WTC11 (cell line): ENCODE measurements around the gene HYOU1. TPM values are rescaled to one million over a fixed set of nuclear protein-coding genes. Genes with fewer than 3 reads are reported as not detected.
A peak's percentile ranks its signal among the peaks of the same experiment; 100 is the strongest.

Experiments
- CBFB ChIP-seq: sonication (generic); formaldehyde crosslinking; IDR thresholded peaks from 2 replicates; pipeline ENCODE4 v1.8.1; 2022; ENCODE audit warnings: mild to moderate bottlenecking, low read depth, missing genetic modification reagents
- CREB1 ChIP-seq: sonication (generic); formaldehyde crosslinking; IDR thresholded peaks from 2 replicates; pipeline ENCODE4 v1.8.0; 2023; ENCODE audit warnings: mild to moderate bottlenecking, missing genetic modification reagents
- EMX1 ChIP-seq: fragments of 250-450 bp; sonication (Bioruptor Pico); IDR thresholded peaks from 2 replicates; pipeline ENCODE4 v1.8.0; 2021; ENCODE audit warnings: mild to moderate bottlenecking
- FOXK1 ChIP-seq: sonication (generic); formaldehyde crosslinking; IDR thresholded peaks from 2 replicates; pipeline ENCODE4 v1.8.0; 2022; ENCODE audit warnings: mild to moderate bottlenecking, moderate library complexity, missing genetic modification reagents
- MXD4 ChIP-seq: fragments of 250-450 bp; sonication (Bioruptor Pico); IDR thresholded peaks from 2 replicates; pipeline ENCODE4 v1.8.0; 2021; ENCODE audit warnings: mild to moderate bottlenecking, moderate library complexity, borderline replicate concordance
- NFATC4 ChIP-seq: fragments of 250-450 bp; sonication (Bioruptor Pico); IDR thresholded peaks from 2 replicates; pipeline ENCODE4 v1.9.0; 2021; ENCODE audit warnings: mild to moderate bottlenecking
- NFYB ChIP-seq: sonication (generic); formaldehyde crosslinking; conservative IDR thresholded peaks from 2 replicates; pipeline ENCODE4 v1.8.0; 2022; ENCODE audit warnings: low read depth, missing genetic modification reagents
- NR2C2 ChIP-seq: sonication (generic); formaldehyde crosslinking; IDR thresholded peaks from 2 replicates; pipeline ENCODE4 v1.8.0; 2022; ENCODE audit warnings: mild to moderate bottlenecking, missing genetic modification reagents
- OVOL2 ChIP-seq: fragments of 250-450 bp; sonication (Bioruptor Pico); IDR thresholded peaks from 2 replicates; pipeline ENCODE4 v1.9.0; 2021; ENCODE audit warnings: mild to moderate bottlenecking, borderline replicate concordance
- RORB ChIP-seq: fragments of 250-450 bp; sonication (Bioruptor Pico); IDR thresholded peaks from 2 replicates; pipeline ENCODE4 v1.9.0; 2021; ENCODE audit warnings: mild to moderate bottlenecking
- SMAD3 ChIP-seq: sonication (generic); formaldehyde crosslinking; IDR thresholded peaks from 2 replicates; pipeline ENCODE4 v1.8.0; 2022; ENCODE audit warnings: missing genetic modification reagents, mild to moderate bottlenecking, borderline replicate concordance
- SP1 ChIP-seq: sonication (generic); formaldehyde crosslinking; conservative IDR thresholded peaks from 2 replicates; pipeline ENCODE4 v1.8.1; 2022; ENCODE audit warnings: missing genetic modification reagents
- ZBTB21 ChIP-seq: sonication (generic); formaldehyde crosslinking; IDR thresholded peaks from 2 replicates; pipeline ENCODE4 v1.8.1; 2023; ENCODE audit warnings: mild to moderate bottlenecking, missing genetic modification reagents, borderline replicate concordance
- ZNF232 ChIP-seq: sonication (generic); formaldehyde crosslinking; IDR thresholded peaks from 2 replicates; pipeline ENCODE4 v1.8.0; 2022; ENCODE audit warnings: mild to moderate bottlenecking, missing genetic modification reagents
- ZNF317 ChIP-seq: sonication (generic); formaldehyde crosslinking; IDR thresholded peaks from 2 replicates; pipeline ENCODE4 v1.8.1; 2023; ENCODE audit warnings: low read depth, mild to moderate bottlenecking, moderate library complexity, missing genetic modification reagents, borderline replicate concordance
- ZNF671 ChIP-seq: fragments of 250-450 bp; sonication (Bioruptor Pico); IDR thresholded peaks from 2 replicates; pipeline ENCODE4 v1.8.0; 2021; ENCODE audit warnings: mild to moderate bottlenecking
- total RNA-seq: library from RNA; stranded (reverse); gene quantifications from 3 replicates; pipeline ENCODE4 v1.2.3, GENCODE V29; 2021
- TF ChIP-seq, protein P1 (sequence below): sonication (generic); formaldehyde crosslinking; IDR thresholded peaks from 2 replicates; pipeline ENCODE4 v1.8.1; 2023; ENCODE audit warnings: mild to moderate bottlenecking, missing genetic modification reagents
- TF ChIP-seq, protein P2 (sequence below): fragments of 250-450 bp; sonication (Bioruptor Pico); conservative IDR thresholded peaks from 2 replicates; pipeline ENCODE4 v1.9.0; 2021; ENCODE audit warnings: mild to moderate bottlenecking
- TF ChIP-seq, protein P3 (sequence below): sonication (generic); formaldehyde crosslinking; IDR thresholded peaks from 2 replicates; pipeline ENCODE4 v1.8.1; 2023; ENCODE audit warnings: mild to moderate bottlenecking, missing genetic modification reagents, moderate library complexity
- TF ChIP-seq, protein P4 (sequence below): sonication (generic); formaldehyde crosslinking; IDR thresholded peaks from 2 replicates; pipeline ENCODE4 v1.8.0; 2022; ENCODE audit warnings: missing genetic modification reagents
- TF ChIP-seq, protein P5 (sequence below): sonication (generic); formaldehyde crosslinking; IDR thresholded peaks from 2 replicates; pipeline ENCODE4 v1.8.1; 2023; ENCODE audit warnings: mild to moderate bottlenecking, missing genetic modification reagents, borderline replicate concordance
- TF ChIP-seq, protein P6 (sequence below): fragments of 250-450 bp; sonication (Bioruptor Pico); IDR thresholded peaks from 2 replicates; pipeline ENCODE4 v1.9.0; 2021; ENCODE audit warnings: mild to moderate bottlenecking
- TF ChIP-seq, protein P7 (sequence below): sonication (generic); formaldehyde crosslinking; IDR thresholded peaks from 2 replicates; pipeline ENCODE4 v1.8.0; 2022; ENCODE audit warnings: mild to moderate bottlenecking, missing genetic modification reagents

HYOU1 gene
- total RNA-seq, 1 experiment from 2014 or later: 276 TPM

DNA sequence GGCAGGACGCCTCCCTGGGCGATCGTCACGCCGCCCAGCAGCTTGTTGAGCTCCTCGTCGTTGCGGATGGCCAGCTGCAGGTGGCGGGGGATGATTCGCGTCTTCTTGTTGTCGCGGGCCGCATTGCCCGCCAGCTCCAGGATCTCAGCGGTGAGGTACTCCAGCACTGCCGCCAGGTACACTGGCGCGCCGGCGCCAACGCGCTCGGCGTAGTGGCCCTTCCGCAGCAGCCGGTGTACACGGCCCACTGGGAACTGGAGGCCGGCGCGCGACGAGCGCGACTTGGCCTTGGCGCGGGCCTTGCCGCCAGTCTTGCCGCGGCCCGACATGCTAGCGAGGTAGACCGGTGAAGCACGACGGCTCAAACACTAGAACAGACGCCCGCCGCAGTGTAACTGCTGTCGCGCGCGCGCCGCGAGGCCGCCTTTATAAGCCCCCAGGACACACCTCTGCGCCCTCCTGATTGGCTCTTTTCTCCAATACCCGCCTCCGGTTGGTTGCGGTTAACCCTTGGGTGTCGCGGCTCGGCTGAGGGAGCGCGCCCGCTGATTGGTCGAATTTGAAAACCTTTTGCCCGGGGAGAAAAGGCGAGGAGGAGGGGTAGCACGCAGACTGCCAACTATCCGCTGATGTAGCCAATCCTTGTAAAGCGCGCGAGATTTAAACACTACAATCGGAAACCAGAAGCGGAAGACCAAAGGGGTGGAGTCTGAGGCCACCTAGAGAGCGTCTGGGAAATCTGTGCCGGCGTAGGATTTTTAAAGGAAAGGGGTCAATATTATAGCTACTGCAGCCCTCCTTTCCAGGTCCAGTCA is 38.3 kb upstream of the HYOU1 start (continued):
- TF ChIP-seq ZNF232 (no peak), NFATC4 (CRISPR knock-in tag) (peak; percentile 88; the same call in 1 of the 2 replicates), CREB1 (CRISPR knock-in tag) (peak; percentile 69; the same call in 1 of the 2 replicates), NFYB (peak; percentile 85; the same call in 1 of the 2 replicates), FOXK1 (no peak; the same call in 1 of the 2 replicates), SMAD3 (no peak; the same call in 1 of the 2 replicates), ZNF671 (CRISPR knock-in tag) (peak; percentile 51; the same call in 1 of the 2 replicates), CBFB (peak; percentile 32), EMX1 (peak; percentile 91; the same call in 1 of the 2 replicates), ZBTB21 (CRISPR knock-in tag) (peak; percentile 58; the same call in 1 of the 2 replicates), SP1 (CRISPR knock-in tag) (peak; percentile 67; the same call in 1 of the 2 replicates), OVOL2 (CRISPR knock-in tag) (no peak), RORB (no peak), MXD4 (CRISPR knock-in tag) (no peak), ZNF317 (CRISPR knock-in tag) (peak; percentile 47; the same call in 1 of the 2 replicates), NR2C2 (CRISPR knock-in tag) (no peak)
- TF ChIP-seq, protein P1, sequence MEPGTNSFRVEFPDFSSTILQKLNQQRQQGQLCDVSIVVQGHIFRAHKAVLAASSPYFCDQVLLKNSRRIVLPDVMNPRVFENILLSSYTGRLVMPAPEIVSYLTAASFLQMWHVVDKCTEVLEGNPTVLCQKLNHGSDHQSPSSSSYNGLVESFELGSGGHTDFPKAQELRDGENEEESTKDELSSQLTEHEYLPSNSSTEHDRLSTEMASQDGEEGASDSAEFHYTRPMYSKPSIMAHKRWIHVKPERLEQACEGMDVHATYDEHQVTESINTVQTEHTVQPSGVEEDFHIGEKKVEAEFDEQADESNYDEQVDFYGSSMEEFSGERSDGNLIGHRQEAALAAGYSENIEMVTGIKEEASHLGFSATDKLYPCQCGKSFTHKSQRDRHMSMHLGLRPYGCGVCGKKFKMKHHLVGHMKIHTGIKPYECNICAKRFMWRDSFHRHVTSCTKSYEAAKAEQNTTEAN (CRISPR knock-in tag): no peak
- TF ChIP-seq, protein P2, sequence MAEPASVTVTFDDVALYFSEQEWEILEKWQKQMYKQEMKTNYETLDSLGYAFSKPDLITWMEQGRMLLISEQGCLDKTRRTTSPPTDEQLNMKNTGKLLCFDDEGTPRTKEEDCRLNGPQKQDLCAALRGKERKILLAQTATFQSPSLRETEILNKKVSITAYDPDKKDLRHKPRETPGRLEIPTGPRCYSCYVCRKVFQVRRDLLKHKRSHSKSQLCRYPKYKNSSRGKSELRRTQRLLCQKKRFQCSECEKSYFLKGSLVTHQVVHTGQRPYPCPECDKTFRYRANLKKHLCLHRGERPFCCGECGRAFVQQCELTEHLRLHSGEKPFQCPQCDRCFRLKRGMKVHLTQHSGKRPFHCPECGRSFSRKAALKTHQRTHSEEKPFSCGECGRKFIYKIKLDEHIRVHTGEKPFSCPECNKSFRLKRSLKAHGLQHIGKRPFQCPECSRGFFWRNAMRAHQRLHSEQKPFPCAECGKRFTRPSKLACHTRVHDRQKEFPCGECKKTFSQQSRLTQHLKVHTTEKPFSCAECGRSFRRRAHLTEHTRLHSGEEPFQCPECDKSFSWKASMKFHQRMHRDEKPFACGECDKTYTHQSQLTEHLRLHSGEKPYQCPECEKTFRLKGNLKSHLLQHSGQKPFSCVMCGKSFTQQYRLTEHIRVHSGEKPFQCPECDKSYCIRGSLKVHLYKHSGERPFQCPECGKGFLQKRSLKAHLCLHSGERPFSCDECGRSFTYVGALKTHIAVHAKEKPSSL (CRISPR knock-in tag): no peak; the same call in 1 of the 2 replicates
- TF ChIP-seq, protein P3, sequence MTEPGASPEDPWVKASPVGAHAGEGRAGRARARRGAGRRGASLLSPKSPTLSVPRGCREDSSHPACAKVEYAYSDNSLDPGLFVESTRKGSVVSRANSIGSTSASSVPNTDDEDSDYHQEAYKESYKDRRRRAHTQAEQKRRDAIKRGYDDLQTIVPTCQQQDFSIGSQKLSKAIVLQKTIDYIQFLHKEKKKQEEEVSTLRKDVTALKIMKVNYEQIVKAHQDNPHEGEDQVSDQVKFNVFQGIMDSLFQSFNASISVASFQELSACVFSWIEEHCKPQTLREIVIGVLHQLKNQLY (CRISPR knock-in tag): peak; percentile 77; the same call in 1 of the 2 replicates
- TF ChIP-seq, protein P4, sequence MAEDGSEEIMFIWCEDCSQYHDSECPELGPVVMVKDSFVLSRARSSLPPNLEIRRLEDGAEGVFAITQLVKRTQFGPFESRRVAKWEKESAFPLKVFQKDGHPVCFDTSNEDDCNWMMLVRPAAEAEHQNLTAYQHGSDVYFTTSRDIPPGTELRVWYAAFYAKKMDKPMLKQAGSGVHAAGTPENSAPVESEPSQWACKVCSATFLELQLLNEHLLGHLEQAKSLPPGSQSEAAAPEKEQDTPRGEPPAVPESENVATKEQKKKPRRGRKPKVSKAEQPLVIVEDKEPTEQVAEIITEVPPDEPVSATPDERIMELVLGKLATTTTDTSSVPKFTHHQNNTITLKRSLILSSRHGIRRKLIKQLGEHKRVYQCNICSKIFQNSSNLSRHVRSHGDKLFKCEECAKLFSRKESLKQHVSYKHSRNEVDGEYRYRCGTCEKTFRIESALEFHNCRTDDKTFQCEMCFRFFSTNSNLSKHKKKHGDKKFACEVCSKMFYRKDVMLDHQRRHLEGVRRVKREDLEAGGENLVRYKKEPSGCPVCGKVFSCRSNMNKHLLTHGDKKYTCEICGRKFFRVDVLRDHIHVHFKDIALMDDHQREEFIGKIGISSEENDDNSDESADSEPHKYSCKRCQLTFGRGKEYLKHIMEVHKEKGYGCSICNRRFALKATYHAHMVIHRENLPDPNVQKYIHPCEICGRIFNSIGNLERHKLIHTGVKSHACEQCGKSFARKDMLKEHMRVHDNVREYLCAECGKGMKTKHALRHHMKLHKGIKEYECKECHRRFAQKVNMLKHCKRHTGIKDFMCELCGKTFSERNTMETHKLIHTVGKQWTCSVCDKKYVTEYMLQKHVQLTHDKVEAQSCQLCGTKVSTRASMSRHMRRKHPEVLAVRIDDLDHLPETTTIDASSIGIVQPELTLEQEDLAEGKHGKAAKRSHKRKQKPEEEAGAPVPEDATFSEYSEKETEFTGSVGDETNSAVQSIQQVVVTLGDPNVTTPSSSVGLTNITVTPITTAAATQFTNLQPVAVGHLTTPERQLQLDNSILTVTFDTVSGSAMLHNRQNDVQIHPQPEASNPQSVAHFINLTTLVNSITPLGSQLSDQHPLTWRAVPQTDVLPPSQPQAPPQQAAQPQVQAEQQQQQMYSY (CRISPR knock-in tag): 0 out of 2 replicates have a peak, but pooled peaks have one; percentile 18
- TF ChIP-seq, protein P5, sequence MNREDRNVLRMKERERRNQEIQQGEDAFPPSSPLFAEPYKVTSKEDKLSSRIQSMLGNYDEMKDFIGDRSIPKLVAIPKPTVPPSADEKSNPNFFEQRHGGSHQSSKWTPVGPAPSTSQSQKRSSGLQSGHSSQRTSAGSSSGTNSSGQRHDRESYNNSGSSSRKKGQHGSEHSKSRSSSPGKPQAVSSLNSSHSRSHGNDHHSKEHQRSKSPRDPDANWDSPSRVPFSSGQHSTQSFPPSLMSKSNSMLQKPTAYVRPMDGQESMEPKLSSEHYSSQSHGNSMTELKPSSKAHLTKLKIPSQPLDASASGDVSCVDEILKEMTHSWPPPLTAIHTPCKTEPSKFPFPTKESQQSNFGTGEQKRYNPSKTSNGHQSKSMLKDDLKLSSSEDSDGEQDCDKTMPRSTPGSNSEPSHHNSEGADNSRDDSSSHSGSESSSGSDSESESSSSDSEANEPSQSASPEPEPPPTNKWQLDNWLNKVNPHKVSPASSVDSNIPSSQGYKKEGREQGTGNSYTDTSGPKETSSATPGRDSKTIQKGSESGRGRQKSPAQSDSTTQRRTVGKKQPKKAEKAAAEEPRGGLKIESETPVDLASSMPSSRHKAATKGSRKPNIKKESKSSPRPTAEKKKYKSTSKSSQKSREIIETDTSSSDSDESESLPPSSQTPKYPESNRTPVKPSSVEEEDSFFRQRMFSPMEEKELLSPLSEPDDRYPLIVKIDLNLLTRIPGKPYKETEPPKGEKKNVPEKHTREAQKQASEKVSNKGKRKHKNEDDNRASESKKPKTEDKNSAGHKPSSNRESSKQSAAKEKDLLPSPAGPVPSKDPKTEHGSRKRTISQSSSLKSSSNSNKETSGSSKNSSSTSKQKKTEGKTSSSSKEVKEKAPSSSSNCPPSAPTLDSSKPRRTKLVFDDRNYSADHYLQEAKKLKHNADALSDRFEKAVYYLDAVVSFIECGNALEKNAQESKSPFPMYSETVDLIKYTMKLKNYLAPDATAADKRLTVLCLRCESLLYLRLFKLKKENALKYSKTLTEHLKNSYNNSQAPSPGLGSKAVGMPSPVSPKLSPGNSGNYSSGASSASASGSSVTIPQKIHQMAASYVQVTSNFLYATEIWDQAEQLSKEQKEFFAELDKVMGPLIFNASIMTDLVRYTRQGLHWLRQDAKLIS (CRISPR knock-in tag): no peak
- TF ChIP-seq, protein P6, sequence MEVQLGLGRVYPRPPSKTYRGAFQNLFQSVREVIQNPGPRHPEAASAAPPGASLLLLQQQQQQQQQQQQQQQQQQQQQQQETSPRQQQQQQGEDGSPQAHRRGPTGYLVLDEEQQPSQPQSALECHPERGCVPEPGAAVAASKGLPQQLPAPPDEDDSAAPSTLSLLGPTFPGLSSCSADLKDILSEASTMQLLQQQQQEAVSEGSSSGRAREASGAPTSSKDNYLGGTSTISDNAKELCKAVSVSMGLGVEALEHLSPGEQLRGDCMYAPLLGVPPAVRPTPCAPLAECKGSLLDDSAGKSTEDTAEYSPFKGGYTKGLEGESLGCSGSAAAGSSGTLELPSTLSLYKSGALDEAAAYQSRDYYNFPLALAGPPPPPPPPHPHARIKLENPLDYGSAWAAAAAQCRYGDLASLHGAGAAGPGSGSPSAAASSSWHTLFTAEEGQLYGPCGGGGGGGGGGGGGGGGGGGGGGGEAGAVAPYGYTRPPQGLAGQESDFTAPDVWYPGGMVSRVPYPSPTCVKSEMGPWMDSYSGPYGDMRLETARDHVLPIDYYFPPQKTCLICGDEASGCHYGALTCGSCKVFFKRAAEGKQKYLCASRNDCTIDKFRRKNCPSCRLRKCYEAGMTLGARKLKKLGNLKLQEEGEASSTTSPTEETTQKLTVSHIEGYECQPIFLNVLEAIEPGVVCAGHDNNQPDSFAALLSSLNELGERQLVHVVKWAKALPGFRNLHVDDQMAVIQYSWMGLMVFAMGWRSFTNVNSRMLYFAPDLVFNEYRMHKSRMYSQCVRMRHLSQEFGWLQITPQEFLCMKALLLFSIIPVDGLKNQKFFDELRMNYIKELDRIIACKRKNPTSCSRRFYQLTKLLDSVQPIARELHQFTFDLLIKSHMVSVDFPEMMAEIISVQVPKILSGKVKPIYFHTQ (CRISPR knock-in tag): 0 out of 2 replicates have a peak, but pooled peaks have one; percentile 88
- TF ChIP-seq, protein P7, sequence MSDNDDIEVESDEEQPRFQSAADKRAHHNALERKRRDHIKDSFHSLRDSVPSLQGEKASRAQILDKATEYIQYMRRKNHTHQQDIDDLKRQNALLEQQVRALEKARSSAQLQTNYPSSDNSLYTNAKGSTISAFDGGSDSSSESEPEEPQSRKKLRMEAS: peak; percentile 90
